Prostate gland (tissue), 2 donors: ENCODE data around the gene MRPL14. TPM values are rescaled to one million over a fixed set of nuclear protein-coding genes. Genes with fewer than 3 reads are reported as not detected.

Experiments used
- DNase-seq: peaks from one replicate; pipeline ENCODE4 v3.0.0-alpha.2; 2019; ENCODE audit warnings: low spot score
- H3K27ac ChIP-seq, 2 donors: fragments of 200-600 bp; sonication (generic); 2 replicates each; pipeline ENCODE4 v1.5.1; 2017 to 2019
- H3K27me3 ChIP-seq: fragments of 200-600 bp; sonication (generic); replicated peaks from 2 replicates; pipeline ENCODE4 v1.5.1; 2019; ENCODE audit not compliant: insufficient read depth
- H3K36me3 ChIP-seq, 2 donors: fragments of 200-600 bp; sonication (generic); 1 replicate in 1 of 2; 2 replicates in 1 of 2; pipeline versions ENCODE4 v1.5.1 to v1.8.1; 2017 to 2019
- H3K4me1 ChIP-seq: fragments of 200-600 bp; sonication (generic); replicated peaks from 2 replicates; pipeline ENCODE4 v1.5.1; 2019
- H3K4me3 ChIP-seq, 2 donors: fragments of 200-600 bp; sonication (generic); 2 replicates each; pipeline ENCODE4 v1.5.1; 2017 to 2019
- H3K9me3 ChIP-seq: fragments of 200-600 bp; sonication (generic); 2 replicates; pipeline ENCODE4 v1.5.1; 2017
- CTCF ChIP-seq, 4 experiments: fragments of 200-600 bp in 2 of 4; fragments of 450-650 bp in 2 of 4; sonication (generic) in 2 of 4; IDR thresholded peaks; 1 replicate in 3 of 4; 2 replicates in 1 of 4; pipeline ENCODE4 v1.5.1; 2016 to 2019; ENCODE audit warnings: antibody characterized with exemption in 4 of 4, mild to moderate bottlenecking in 2 of 4, moderate library complexity in 2 of 4
- POLR2A ChIP-seq: fragments of 450-650 bp; IDR thresholded peaks from one replicate; pipeline ENCODE4 v1.6.1; 2016; ENCODE audit warnings: antibody characterized with exemption, mild to moderate bottlenecking
- POLR2AphosphoS5 ChIP-seq: sonication (generic); formaldehyde crosslinking; IDR thresholded peaks from one replicate; pipeline ENCODE4 v1.6.1; 2017; ENCODE audit warnings: antibody characterized with exemption
- WGBS: methylation state at CpG from one replicate; pipeline ENCODE4 v1.1.5; 2018; 5-methylcytosine and 5-hydroxymethylcytosine counted together
- intact Hi-C: fragments of 100-400 bp; cut with DNase I; formaldehyde crosslinking; loops from one replicate; pipeline ENCODE4 v1.14.2; 2022
- total RNA-seq, 2 donors: library from RNA; depleted of rRNA; stranded (reverse); fragments of >200 nt; gene quantifications; one replicate each; pipeline ENCODE4 v1.1.0, GENCODE V29; 2016

MRPL14 gene
- total RNA-seq, 2 donors from 2014 or later: 35.7 to 48.1 TPM

GRCh38 chr6:44068607-44069296 lies 58.5 kb downstream of the MRPL14 start:
- no peak for TF ChIP-seq POLR2A
- no peak for TF ChIP-seq CTCF (IDR thresholded peaks at IDR 0.05)
- TF ChIP-seq POLR2AphosphoS5: no peak
- 89% methylated on average over 5 of the region's 5 CpGs for WGBS
- intact Hi-C loops: no loop called here

GRCh38 chr6:44067173-44068139 lies 59.8 kb downstream of the MRPL14 start:
- no peaks in the 10 kb centered on the region for H3K9me3 ChIP-seq
- no peaks in the 10 kb centered on the region for H3K27me3 ChIP-seq
- H3K4me1 ChIP-seq: no peaks in the 10 kb centered on the region
- no peak for TF ChIP-seq POLR2AphosphoS5
- no peak for TF ChIP-seq CTCF (IDR thresholded peaks at IDR 0.05)
- no peak for TF ChIP-seq POLR2A
- H3K36me3 ChIP-seq: no peaks in the 10 kb centered on the region
- H3K27ac ChIP-seq: no peak overlapping the region
- intact Hi-C loops: no loop called here
- no peak for DNase-seq
- no peak overlapping the region for H3K4me3 ChIP-seq
- 78% methylated on average over 7 of the region's 7 CpGs for WGBS

More at GRCh38 chr6:44068607-44069296, 58.5 kb downstream of the MRPL14 start:
- Histone ChIP-seq H3K4me3 (no peak overlapping the region), H3K27ac (no peak overlapping the region), H3K9me3 (no peaks in the 10 kb centered on the region), H3K4me1 (no peaks in the 10 kb centered on the region), H3K36me3 (no peaks in the 10 kb centered on the region), H3K27me3 (no peaks in the 10 kb centered on the region)
- no peak for DNase-seq

- no peaks in the 10 kb centered on the region for H3K27me3 ChIP-seq
- H3K4me3 ChIP-seq: no peak overlapping the region
- intact Hi-C loops: no loop called here
- no peaks in the 10 kb centered on the region for H3K36me3 ChIP-seq
- no peak for DNase-seq
- H3K9me3 ChIP-seq: no peaks in the 10 kb centered on the region
- WGBS: 82% methylated on average over 6 of the region's 6 CpGs
- no peaks in the 10 kb centered on the region for H3K4me1 ChIP-seq
- no peak overlapping the region for H3K27ac ChIP-seq
- TF ChIP-seq POLR2A (no peak), CTCF (IDR thresholded peaks at IDR 0.05) (no peak), POLR2AphosphoS5 (no peak)
Measured at GRCh38 chr6:44066394-44067172, 60.7 kb downstream of the MRPL14 start.

- H3K4me1 ChIP-seq: no peaks in the 10 kb centered on the region
- intact Hi-C loops: no loop called here
Measured at GRCh38 chr6:44065443-44066140, 61.7 kb downstream of the MRPL14 start.

More at GRCh38 chr6:44065443-44066140, 61.7 kb downstream of the MRPL14 start:
- Histone ChIP-seq H3K27ac (no peak overlapping the region), H3K36me3 (no peaks in the 10 kb centered on the region), H3K4me3 (no peak overlapping the region), H3K27me3 (no peaks in the 10 kb centered on the region), H3K9me3 (no peaks in the 10 kb centered on the region)
- 91% methylated on average over 9 of the region's 13 CpGs for WGBS
- DNase-seq: no peak
- TF ChIP-seq CTCF (IDR thresholded peaks at IDR 0.05): no peak
- TF ChIP-seq POLR2A: no peak
- TF ChIP-seq POLR2AphosphoS5: no peak
